HG03354 (cell line): ENCODE results near the gene DHX36.

Source experiments
- ATAC-seq: cut with Tn5 transposase; IDR thresholded peaks from one replicate; pipeline ENCODE4 v1.9.1; 2021; ENCODE audit warnings: mild to moderate bottlenecking; ENCODE audit not compliant: unreplicated experiment, poor library complexity, severe bottlenecking

Gene DHX36

GRCh38 chr3:154227531-154227930 lies 96.8 kb downstream of the DHX36 start:
- no peak for ATAC-seq

GRCh38 chr3:154225536-154225935 lies 98.8 kb downstream of the DHX36 start:
- ATAC-seq = no peak

GRCh38 chr3:154224866-154225265 lies 99.4 kb downstream of the DHX36 start:
- no peak for ATAC-seq

GRCh38 chr3:154224366-154224765 lies 99.9 kb downstream of the DHX36 start:
- no peak for ATAC-seq

GRCh38 chr3:154223519-154223918 lies 100.8 kb downstream of the DHX36 start:
- no peak for ATAC-seq
